Measurements from ENCODE around the gene CEPT1. TPM values are rescaled to one million over a fixed set of nuclear protein-coding genes. Genes with fewer than 3 reads are reported as not detected.

Gene CEPT1
- total and polyA plus RNA-seq, 8 donors, result 4.6 to 71.4 (median 13.5) TPM

DNA sequence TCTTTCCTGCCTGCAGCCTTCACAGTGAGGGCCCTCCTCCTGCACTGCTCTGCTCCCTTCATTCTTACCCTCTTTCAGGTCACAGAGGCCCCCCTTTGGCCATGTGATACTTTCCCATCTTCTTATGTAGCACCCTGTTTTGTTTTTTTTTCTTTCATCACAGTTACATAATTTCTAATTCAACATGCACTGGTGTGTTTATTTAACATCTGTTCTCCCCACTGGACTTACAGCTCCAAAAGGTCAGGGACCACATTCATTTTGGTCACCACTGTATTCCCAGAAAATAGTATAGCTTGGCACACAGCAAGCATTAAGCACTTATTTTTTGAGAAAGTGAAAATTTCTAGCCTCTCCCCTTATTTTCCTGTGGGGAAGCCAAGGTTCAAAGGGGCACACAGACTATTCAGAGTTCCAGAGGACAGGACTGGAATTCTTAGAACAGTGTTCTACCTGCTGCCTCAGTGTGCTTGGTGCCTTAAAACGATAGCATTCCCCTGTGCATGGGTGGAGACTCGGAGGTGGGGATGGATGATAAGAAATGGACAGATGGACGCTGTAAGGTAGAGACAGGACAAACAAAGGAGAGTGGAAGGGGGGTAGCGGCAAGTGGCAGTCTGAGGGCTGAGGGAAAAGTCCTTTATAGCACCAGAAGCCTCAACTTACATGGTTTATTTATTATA, 55.1 kb downstream of the CEPT1 start:
- intact Hi-C loops (cut with DNase I; ENCODE audit: low total_unique reads), result no loop called here
- Histone ChIP-seq H3K27me3 (no peaks in the 10 kb centered on the region), H3K36me3 (peaks cover 33 to 79% (median 57%) of the 10 kb centered on the region in 4 donors), H3K4me1 (peaks cover 54 to 98% (median 67%) of the 10 kb centered on the region in 4 donors), H3K27ac (peak overlapping the region in 1 of 5 donors; percentile 73), H3K9me3 (no peaks in the 10 kb centered on the region), H3K4me3 (no peak overlapping the region)
- TF ChIP-seq POLR2A (IDR thresholded peaks at IDR 0.05) (no peak), CTCF (IDR thresholded peaks at IDR 0.05) (no peak), POLR2AphosphoS5 (IDR thresholded peaks at IDR 0.05) (no peak), EP300 (IDR thresholded peaks at IDR 0.05) (no peak)
- no peak for DNase-seq
- WGBS, 5 donors, result 50 to 61% (median 56%) methylated on average over 4 of the region's 4 CpGs

DNA sequence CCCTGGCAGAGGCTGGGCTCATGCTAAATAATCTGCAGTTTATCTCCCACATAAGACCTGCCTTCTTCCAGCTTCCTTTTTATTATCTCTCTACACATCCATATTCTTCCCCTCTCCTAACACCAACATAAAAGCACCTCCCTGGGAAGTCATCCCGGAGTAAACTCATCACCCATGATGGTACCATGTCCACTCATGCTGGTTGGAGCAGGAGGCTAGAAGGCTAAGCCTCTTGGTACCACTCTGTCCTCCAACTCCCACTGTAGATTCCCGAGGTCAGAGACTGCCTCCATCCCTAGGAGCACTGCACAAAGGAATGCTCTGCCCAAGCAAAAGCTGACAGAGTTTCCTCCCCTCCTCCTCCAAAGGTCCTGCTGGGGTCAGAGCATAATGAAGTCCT, 56.2 kb downstream of the CEPT1 start:
- Histone ChIP-seq H3K27me3 (no peaks in the 10 kb centered on the region), H3K4me1 (peaks cover 60 to 98% (median 71%) of the 10 kb centered on the region in 4 donors), H3K36me3 (peaks cover 33 to 69% (median 55%) of the 10 kb centered on the region in 4 donors), H3K9me3 (no peaks in the 10 kb centered on the region), H3K4me3 (no peak overlapping the region), H3K27ac (no peak overlapping the region)
- WGBS, 5 donors, result 89 to 97% (median 91%) methylated on average over 2 of the region's 2 CpGs
- DNase-seq, result no peak
- TF ChIP-seq POLR2AphosphoS5 (IDR thresholded peaks at IDR 0.05) (no peak), EP300 (IDR thresholded peaks at IDR 0.05) (no peak), CTCF (IDR thresholded peaks at IDR 0.05) (no peak), POLR2A (IDR thresholded peaks at IDR 0.05) (no peak)
- intact Hi-C loops (cut with DNase I; ENCODE audit: low total_unique reads), result no loop called here

DNA sequence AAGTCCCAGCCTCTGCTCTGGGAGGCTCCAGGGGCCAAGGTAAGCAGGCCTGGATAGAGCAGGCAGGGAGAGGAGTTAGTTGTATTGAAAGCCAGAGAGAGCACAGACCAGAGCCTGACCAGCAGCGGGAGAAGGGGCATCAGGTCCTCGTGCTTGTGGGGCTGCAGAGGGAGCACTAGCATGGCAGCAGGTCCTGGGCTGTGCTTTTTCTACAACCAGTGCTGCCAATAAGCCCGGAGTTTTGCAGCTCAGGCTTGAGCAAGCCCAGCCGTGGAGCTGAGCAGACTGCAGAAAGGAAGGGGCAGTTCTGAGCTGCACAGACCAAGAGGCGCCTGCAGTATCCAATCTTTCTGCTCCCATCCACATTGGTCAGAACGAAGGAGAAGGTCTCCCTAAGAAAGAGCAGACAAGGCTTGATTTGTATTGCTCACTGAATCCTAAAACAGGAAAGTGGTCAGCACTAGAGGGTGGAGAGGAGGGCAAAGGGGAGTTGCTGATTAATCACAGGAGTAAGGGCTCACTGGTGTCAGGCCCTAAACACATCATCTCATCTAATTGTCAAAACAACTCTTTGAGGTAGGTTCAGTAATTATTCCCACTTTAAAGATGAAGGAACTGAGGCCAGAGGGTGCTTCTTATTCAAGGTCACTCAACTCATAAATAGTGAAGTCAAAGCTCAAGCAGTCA, 57.7 kb downstream of the CEPT1 start:
- Histone ChIP-seq H3K9me3 (no peaks in the 10 kb centered on the region), H3K36me3 (peaks cover 29 to 55% (median 42%) of the 10 kb centered on the region in 4 donors), H3K4me3 (peak overlapping the region in 2 of 4 donors; percentile 38 to 40), H3K27ac (peak overlapping the region in 3 of 5 donors; percentile 9 to 92 (median 18)), H3K4me1 (peaks cover 63 to 98% (median 72%) of the 10 kb centered on the region in 4 donors), H3K27me3 (no peaks in the 10 kb centered on the region)
- TF ChIP-seq POLR2A (IDR thresholded peaks at IDR 0.05), result no peak
- peak in 1 of 7 experiments; percentile 3 for TF ChIP-seq CTCF (IDR thresholded peaks at IDR 0.05)
- DNase-seq, result peak in 1 of 2 donors; percentile 55
- intact Hi-C loops (cut with DNase I; ENCODE audit: low total_unique reads), result no loop called here
- WGBS, 5 donors, result 62 to 79% (median 68%) methylated on average over 5 to 6 of the region's 6 CpGs

DNA sequence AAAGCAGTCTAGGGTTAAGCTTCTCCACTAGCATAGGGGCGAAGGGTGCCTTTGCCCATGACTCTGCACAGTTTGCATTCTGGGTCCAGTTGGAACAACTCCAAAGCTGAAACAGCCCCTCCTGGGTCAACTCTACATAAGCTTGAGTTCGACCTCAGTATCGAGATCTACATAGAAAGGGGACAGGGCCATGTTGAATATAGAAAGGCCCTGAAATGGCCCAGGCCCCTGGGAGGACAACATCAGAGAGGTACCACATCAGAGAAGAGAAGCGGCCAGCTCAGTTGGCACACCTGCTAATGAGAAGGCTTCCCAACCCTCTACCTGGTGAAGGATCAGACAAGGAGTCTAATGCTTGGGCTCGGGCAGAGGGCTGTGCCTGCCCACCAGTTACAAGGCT, 58.8 kb downstream of the CEPT1 start:
- TF ChIP-seq POLR2AphosphoS5 (IDR thresholded peaks at IDR 0.05), result no peak
- no peak for TF ChIP-seq POLR2A (IDR thresholded peaks at IDR 0.05)
- no peak for TF ChIP-seq EP300 (IDR thresholded peaks at IDR 0.05)
- no peak for TF ChIP-seq CTCF (IDR thresholded peaks at IDR 0.05)
- H3K36me3 ChIP-seq, result peaks cover 29 to 50% (median 42%) of the 10 kb centered on the region in 4 donors
- peak overlapping the region; percentile 23 to 40 (median 33) for H3K4me3 ChIP-seq
- DNase-seq, result no peak
- peaks cover 58 to 96% (median 70%) of the 10 kb centered on the region in 4 donors for H3K4me1 ChIP-seq
- WGBS, 5 donors, result 79 to 89% (median 85%) methylated on average over 5 of the region's 5 CpGs
- H3K27me3 ChIP-seq, result peaks cover 0 to 10% (median 0%) of the 10 kb centered on the region in 3 donors
- intact Hi-C loops (cut with DNase I; ENCODE audit: low total_unique reads), result no loop called here
- H3K9me3 ChIP-seq, result no peaks in the 10 kb centered on the region
- H3K27ac ChIP-seq, result peak overlapping the region; percentile 11 to 97 (median 93)
